Colonic mucosa (tissue), 4 donors: ENCODE results near the gene THSD7A. TPM values are rescaled to one million over a fixed set of nuclear protein-coding genes. Genes with fewer than 3 reads are reported as not detected.

Experiments used
- DNase-seq: peaks from one replicate; pipeline ENCODE4 v3.0.0-alpha.2; 2020
- H3K27ac ChIP-seq: fragments of 200-600 bp; one replicate; pipeline ENCODE4 v1.8.0; 2021
- H3K27me3 ChIP-seq: fragments of 200-600 bp; one replicate; pipeline ENCODE4 v1.8.0; 2021
- H3K36me3 ChIP-seq: fragments of 200-600 bp; one replicate; pipeline ENCODE4 v1.8.0; 2021
- H3K4me1 ChIP-seq: fragments of 200-600 bp; one replicate; pipeline ENCODE4 v1.8.0; 2021; ENCODE audit warnings: mild to moderate bottlenecking
- H3K4me3 ChIP-seq: fragments of 200-600 bp; one replicate; pipeline ENCODE4 v1.8.0; 2021
- H3K9ac ChIP-seq, 2 donors: one replicate each; pipeline ENCODE4 v1.7.0; 2013; ENCODE audit warnings: control low read depth in 2 of 2, low read depth in 2 of 2, low read length in 2 of 2
- H3K9me3 ChIP-seq: fragments of 200-600 bp; one replicate; pipeline ENCODE4 v1.8.0; 2021
- intact Hi-C: fragments of 100-400 bp; cut with DNase I; formaldehyde crosslinking; loops from one replicate; pipeline ENCODE4 v1.14.1; 2022
- total RNA-seq, 2 donors: library from RNA; stranded (reverse); fragmentation: NEBNext Ultra II Directional in 1 of 2; extraction: Animal tissue kit (Norgen Biotek cat#: 25700) in 1 of 2; gene quantifications; one replicate each; pipeline ENCODE4 v1.2.1, GENCODE V29; 2021
- TF ChIP-seq, protein P1 (sequence below): fragments of 200-600 bp; IDR thresholded peaks from one replicate; pipeline ENCODE4 v1.8.0; 2022; ENCODE audit warnings: antibody characterized with exemption, mild to moderate bottlenecking
- donor health status: healthy.
- donor health status: DM: no; HTN: no; CAD: no.
- donor health status: DM: no; HTN: no; CAD: no.

Gene THSD7A
- total RNA-seq, 2 donors from 2014 or later, result 2.1 to 2.3 TPM

DNA sequence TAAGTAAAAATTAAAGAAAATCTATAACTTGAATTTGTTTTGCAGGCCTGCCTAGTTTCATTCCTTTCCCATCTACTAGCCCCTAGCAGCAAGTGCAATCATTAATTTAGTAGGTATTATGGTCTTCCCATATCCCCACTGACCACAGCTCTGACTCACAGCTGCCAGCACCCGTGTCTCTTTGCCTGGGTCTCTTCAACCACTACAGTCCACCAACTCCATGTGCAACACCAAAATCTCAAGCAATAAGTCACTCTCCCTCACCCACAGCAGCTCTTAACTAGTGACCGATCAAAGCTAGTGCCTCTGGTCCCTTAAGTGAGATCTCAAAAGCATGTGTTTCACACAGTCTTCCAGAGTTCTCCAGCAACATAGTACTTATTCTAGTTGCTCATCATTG, 26.0 kb upstream of the THSD7A start:
- Histone ChIP-seq H3K36me3 (no peaks in the 10 kb centered on the region), H3K4me3 (no peak overlapping the region), H3K9ac (no peak overlapping the region), H3K27ac (no peak overlapping the region), H3K4me1 (no peaks in the 10 kb centered on the region), H3K27me3 (no peaks in the 10 kb centered on the region), H3K9me3 (no peaks in the 10 kb centered on the region)
- intact Hi-C loops, result no loop called here
- DNase-seq, result no peak
- TF ChIP-seq, protein P1, sequence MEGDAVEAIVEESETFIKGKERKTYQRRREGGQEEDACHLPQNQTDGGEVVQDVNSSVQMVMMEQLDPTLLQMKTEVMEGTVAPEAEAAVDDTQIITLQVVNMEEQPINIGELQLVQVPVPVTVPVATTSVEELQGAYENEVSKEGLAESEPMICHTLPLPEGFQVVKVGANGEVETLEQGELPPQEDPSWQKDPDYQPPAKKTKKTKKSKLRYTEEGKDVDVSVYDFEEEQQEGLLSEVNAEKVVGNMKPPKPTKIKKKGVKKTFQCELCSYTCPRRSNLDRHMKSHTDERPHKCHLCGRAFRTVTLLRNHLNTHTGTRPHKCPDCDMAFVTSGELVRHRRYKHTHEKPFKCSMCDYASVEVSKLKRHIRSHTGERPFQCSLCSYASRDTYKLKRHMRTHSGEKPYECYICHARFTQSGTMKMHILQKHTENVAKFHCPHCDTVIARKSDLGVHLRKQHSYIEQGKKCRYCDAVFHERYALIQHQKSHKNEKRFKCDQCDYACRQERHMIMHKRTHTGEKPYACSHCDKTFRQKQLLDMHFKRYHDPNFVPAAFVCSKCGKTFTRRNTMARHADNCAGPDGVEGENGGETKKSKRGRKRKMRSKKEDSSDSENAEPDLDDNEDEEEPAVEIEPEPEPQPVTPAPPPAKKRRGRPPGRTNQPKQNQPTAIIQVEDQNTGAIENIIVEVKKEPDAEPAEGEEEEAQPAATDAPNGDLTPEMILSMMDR, result no peak

- Histone ChIP-seq H3K4me3 (no peak overlapping the region), H3K4me1 (no peaks in the 10 kb centered on the region), H3K27ac (no peak overlapping the region), H3K27me3 (no peaks in the 10 kb centered on the region), H3K36me3 (no peaks in the 10 kb centered on the region), H3K9me3 (no peaks in the 10 kb centered on the region), H3K9ac (no peak overlapping the region)
- intact Hi-C loops, result no loop called here
- DNase-seq, result no peak
- TF ChIP-seq, protein P1, result no peak
These were observed 16.3 kb upstream of the THSD7A start for GRCh38 chr7:11848251-11848650.

- H3K4me1 ChIP-seq, result no peaks in the 10 kb centered on the region
- H3K9ac ChIP-seq, result no peak overlapping the region
- TF ChIP-seq, protein P1, result no peak
- no peak for DNase-seq
- no peaks in the 10 kb centered on the region for H3K9me3 ChIP-seq
- H3K36me3 ChIP-seq, result no peaks in the 10 kb centered on the region
- no peak overlapping the region for H3K27ac ChIP-seq
- no peak overlapping the region for H3K4me3 ChIP-seq
- intact Hi-C loops, result no loop called here
- H3K27me3 ChIP-seq, result no peaks in the 10 kb centered on the region
These were observed 15.3 kb upstream of the THSD7A start for GRCh38 chr7:11847336-11847735.

DNA sequence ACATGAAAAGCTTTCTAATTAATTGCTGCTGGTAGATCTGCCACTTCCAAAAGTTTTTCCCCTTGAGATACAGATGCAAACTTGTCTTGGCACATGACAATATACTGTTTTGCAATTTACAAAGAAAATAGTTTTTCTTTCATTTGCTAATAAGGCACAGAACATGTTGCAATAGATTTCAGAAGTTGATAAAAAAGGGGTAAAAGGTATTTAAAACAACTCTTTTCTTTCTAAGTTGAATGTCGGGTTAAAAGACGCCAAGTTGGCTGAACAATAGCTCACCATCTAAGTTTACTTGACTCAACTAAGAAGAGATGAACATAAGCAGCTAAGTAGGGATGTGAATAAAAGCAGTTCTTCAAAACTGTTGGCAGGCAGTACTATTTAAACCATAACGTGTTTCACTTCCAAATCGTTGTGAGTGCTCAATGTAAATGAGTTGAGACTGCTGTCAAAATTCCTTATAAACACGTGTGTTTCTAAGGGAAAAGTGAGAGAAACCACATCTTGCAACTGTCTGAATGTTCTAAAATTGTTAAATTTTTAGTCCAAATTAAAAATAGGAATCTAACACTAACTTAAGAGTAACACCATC, 14.5 kb upstream of the THSD7A start:
- intact Hi-C loops, result no loop called here
- no peak overlapping the region for H3K27ac ChIP-seq

GRCh38 chr7:11843113-11843765, 11.2 kb upstream of the THSD7A start:
- Histone ChIP-seq H3K9me3 (no peaks in the 10 kb centered on the region), H3K9ac (no peak overlapping the region), H3K36me3 (no peaks in the 10 kb centered on the region), H3K4me1 (no peaks in the 10 kb centered on the region), H3K4me3 (no peak overlapping the region), H3K27ac (no peak overlapping the region), H3K27me3 (no peaks in the 10 kb centered on the region)
- TF ChIP-seq, protein P1, result no peak
- intact Hi-C loops, result no loop called here
- DNase-seq, result no peak

More for the DNA sequence above, 14.5 kb upstream of the THSD7A start:
- TF ChIP-seq, protein P1, result no peak
- Histone ChIP-seq H3K27me3 (no peaks in the 10 kb centered on the region), H3K36me3 (no peaks in the 10 kb centered on the region), H3K9ac (no peak overlapping the region), H3K4me3 (no peak overlapping the region), H3K9me3 (no peaks in the 10 kb centered on the region), H3K4me1 (no peaks in the 10 kb centered on the region)
- no peak for DNase-seq
